ENCODE measurements around the gene VIPR2.

Gene VIPR2

GRCh38 chr7:159147687-159148086 lies 3.0 kb upstream of the VIPR2 start:
- Histone ChIP-seq H3K9me3 (ENCODE audit: control insufficient read depth, insufficient read depth, low read length) (peaks cover 6% of the 10 kb centered on the region; the same call in 1 of the 2 replicates), H3F3A (ENCODE audit: control insufficient read depth, insufficient read depth) (no peaks in the 10 kb centered on the region), H3K4me1 (ENCODE audit: control insufficient read depth, low read length) (no peaks in the 10 kb centered on the region), H3K27ac (ENCODE audit: low read depth, low read length) (no peak overlapping the region), H3K79me2 (ENCODE audit: control insufficient read depth, low read length) (no peaks in the 10 kb centered on the region), H3K9me2 (replicated peaks; ENCODE audit: control insufficient read depth, low read length) (no peaks in the 10 kb centered on the region), H3K4me3 (ENCODE audit: low read length) (no peak overlapping the region), H3K36me3 (ENCODE audit: control insufficient read depth, low read length) (no peaks in the 10 kb centered on the region), H4K20me1 (ENCODE audit: control insufficient read depth, insufficient read depth, low read depth, low read length) (no peaks in the 10 kb centered on the region), H3K4me2 (ENCODE audit: low read length) (no peak overlapping the region), H3K27me3 (ENCODE audit: control insufficient read depth, low read length) (no peaks in the 10 kb centered on the region)
- no peak for TF ChIP-seq EZH2phosphoT487 (IDR thresholded peaks at IDR 0.05; ENCODE audit: borderline replicate concordance, low read length)
- no peak for TF ChIP-seq CTCF (IDR thresholded peaks at IDR 0.05; ENCODE audit: low read depth, low read length, poor library complexity, severe bottlenecking)

DNA sequence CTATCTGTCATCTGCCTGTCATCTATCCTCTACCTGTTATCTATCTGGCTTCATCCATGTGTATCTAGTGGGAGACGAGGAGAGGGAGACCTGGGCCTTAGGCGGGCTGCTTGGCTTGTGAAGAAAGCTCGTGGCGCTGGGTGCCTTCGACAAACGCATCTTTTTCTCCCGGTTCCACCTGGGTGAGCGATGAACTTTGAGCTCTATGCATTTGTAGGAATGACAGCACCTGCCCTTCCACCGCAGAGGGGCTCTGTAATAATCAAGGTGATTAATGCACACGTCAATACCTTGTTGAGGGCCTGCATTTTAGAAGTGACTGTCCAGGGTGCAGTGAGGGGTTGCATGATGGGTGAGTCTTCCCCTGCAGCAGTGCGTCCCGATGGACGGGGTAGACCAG lies 2.6 kb upstream of the VIPR2 start:
- no peaks in the 10 kb centered on the region for H4K20me1 ChIP-seq (ENCODE audit: control insufficient read depth, insufficient read depth, low read depth, low read length)
- H3K36me3 ChIP-seq (ENCODE audit: control insufficient read depth, low read length) = no peaks in the 10 kb centered on the region
- no peak for TF ChIP-seq CTCF (IDR thresholded peaks at IDR 0.05; ENCODE audit: low read depth, low read length, poor library complexity, severe bottlenecking)
- TF ChIP-seq EZH2phosphoT487 (IDR thresholded peaks at IDR 0.05; ENCODE audit: borderline replicate concordance, low read length) = no peak
- no peak overlapping the region for H3K27ac ChIP-seq (ENCODE audit: low read depth, low read length)
- H3F3A ChIP-seq (ENCODE audit: control insufficient read depth, insufficient read depth) = no peaks in the 10 kb centered on the region
- no peaks in the 10 kb centered on the region for H3K9me2 ChIP-seq (replicated peaks; ENCODE audit: control insufficient read depth, low read length)
- H3K4me1 ChIP-seq (ENCODE audit: control insufficient read depth, low read length) = no peaks in the 10 kb centered on the region
- H3K79me2 ChIP-seq (ENCODE audit: control insufficient read depth, low read length) = no peaks in the 10 kb centered on the region
- no peaks in the 10 kb centered on the region for H3K27me3 ChIP-seq (ENCODE audit: control insufficient read depth, low read length)
- H3K4me2 ChIP-seq (ENCODE audit: low read length) = no peak overlapping the region
- H3K9me3 ChIP-seq (ENCODE audit: control insufficient read depth, insufficient read depth, low read length) = peaks cover 6% of the 10 kb centered on the region; the same call in 1 of the 2 replicates
- H3K4me3 ChIP-seq (ENCODE audit: low read length) = no peak overlapping the region

DNA sequence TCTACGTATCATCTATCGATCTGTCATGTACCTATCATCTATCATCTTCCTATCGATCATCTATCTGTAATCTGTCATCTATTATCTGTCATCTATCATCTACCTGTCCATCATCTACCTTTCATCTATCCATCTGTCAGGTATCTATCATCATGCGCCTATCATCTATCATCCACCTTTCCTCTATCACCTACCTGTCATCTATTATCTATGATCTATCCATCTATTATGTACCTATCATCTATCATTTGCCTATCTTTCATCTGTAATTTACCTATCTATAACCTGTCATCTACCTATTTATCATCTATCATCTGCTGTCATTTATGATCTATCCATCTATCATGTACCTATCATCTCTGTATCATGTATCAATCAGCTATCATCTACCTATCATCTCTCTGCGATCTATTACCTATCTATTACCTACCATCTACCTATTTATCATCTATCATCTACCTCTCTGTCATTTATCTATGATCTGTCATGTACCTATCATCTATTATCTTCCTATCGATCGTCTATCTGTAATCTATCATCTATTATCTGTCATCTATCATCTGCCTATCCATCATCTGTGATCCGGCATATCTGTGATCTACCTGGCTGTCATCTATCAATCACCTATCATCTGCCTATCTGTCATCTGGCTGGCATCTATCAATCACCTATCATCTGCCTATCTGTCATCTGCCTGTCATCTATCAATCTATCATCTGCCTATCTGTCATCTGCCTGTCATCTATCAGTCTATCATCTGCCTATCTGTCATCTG lies 1.6 kb upstream of the VIPR2 start:
- Histone ChIP-seq H3K4me2 (ENCODE audit: low read length) (no peak overlapping the region), H3K27me3 (ENCODE audit: control insufficient read depth, low read length) (no peaks in the 10 kb centered on the region), H3K79me2 (ENCODE audit: control insufficient read depth, low read length) (no peaks in the 10 kb centered on the region), H3K4me1 (ENCODE audit: control insufficient read depth, low read length) (no peaks in the 10 kb centered on the region), H3K36me3 (ENCODE audit: control insufficient read depth, low read length) (no peaks in the 10 kb centered on the region), H3K9me2 (replicated peaks; ENCODE audit: control insufficient read depth, low read length) (no peaks in the 10 kb centered on the region), H3F3A (ENCODE audit: control insufficient read depth, insufficient read depth) (no peaks in the 10 kb centered on the region), H3K27ac (ENCODE audit: low read depth, low read length) (no peak overlapping the region), H4K20me1 (ENCODE audit: control insufficient read depth, insufficient read depth, low read depth, low read length) (no peaks in the 10 kb centered on the region), H3K4me3 (ENCODE audit: low read length) (no peak overlapping the region), H3K9me3 (ENCODE audit: control insufficient read depth, insufficient read depth, low read length) (peaks cover 6% of the 10 kb centered on the region; the same call in 1 of the 2 replicates)
- TF ChIP-seq CTCF (IDR thresholded peaks at IDR 0.05; ENCODE audit: low read depth, low read length, poor library complexity, severe bottlenecking) = no peak
- TF ChIP-seq EZH2phosphoT487 (IDR thresholded peaks at IDR 0.05; ENCODE audit: borderline replicate concordance, low read length) = no peak
